Neural progenitor cell (in vitro differentiated cells): Measurements from ENCODE around the gene RBBP5.

ENCODE experiments used
- EZH2 ChIP-seq: fragments of 200-600 bp; sonication (generic); IDR thresholded peaks from 2 replicates; pipeline ENCODE4 v1.6.1; 2017; ENCODE audit warnings: antibody characterized with exemption, mild to moderate bottlenecking, moderate library complexity
- TF ChIP-seq, protein P1 (sequence below): fragments of 200-600 bp; sonication (generic); IDR thresholded peaks from 2 replicates; pipeline ENCODE4 v1.5.1; 2017; ENCODE audit warnings: antibody characterized with exemption, mild to moderate bottlenecking

DNA sequence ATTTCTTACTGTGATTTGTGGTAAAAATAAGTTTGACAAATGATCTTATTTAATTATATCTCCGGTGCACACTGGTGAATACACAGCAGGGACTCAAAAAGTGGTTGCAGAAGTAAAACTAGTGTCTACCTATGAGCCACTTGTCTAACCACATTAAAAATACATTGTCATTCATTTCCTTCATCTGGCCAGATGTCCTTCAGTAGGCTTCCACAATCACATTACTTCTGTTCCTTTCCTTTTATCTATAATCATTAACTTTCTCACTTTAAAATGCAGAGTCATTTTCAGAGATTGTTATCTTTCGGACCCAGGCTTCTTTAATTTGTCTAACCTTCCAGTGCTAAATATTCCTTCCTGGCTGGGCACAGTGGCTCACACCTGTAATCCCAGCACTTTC, 3.0 kb downstream of the RBBP5 start:
- TF ChIP-seq, protein P1, sequence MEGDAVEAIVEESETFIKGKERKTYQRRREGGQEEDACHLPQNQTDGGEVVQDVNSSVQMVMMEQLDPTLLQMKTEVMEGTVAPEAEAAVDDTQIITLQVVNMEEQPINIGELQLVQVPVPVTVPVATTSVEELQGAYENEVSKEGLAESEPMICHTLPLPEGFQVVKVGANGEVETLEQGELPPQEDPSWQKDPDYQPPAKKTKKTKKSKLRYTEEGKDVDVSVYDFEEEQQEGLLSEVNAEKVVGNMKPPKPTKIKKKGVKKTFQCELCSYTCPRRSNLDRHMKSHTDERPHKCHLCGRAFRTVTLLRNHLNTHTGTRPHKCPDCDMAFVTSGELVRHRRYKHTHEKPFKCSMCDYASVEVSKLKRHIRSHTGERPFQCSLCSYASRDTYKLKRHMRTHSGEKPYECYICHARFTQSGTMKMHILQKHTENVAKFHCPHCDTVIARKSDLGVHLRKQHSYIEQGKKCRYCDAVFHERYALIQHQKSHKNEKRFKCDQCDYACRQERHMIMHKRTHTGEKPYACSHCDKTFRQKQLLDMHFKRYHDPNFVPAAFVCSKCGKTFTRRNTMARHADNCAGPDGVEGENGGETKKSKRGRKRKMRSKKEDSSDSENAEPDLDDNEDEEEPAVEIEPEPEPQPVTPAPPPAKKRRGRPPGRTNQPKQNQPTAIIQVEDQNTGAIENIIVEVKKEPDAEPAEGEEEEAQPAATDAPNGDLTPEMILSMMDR, result no peak
- TF ChIP-seq EZH2, result no peak
